Measurements from ENCODE around the gene LCE1A. TPM values are rescaled to one million over a fixed set of nuclear protein-coding genes. Genes with fewer than 3 reads are reported as not detected.

The LCE1A gene
- total and polyA plus RNA-seq, 2 of the 8 experiments (the other 6 are each of a cell fraction or from before 2014, with no cell fraction given): not detected

DNA sequence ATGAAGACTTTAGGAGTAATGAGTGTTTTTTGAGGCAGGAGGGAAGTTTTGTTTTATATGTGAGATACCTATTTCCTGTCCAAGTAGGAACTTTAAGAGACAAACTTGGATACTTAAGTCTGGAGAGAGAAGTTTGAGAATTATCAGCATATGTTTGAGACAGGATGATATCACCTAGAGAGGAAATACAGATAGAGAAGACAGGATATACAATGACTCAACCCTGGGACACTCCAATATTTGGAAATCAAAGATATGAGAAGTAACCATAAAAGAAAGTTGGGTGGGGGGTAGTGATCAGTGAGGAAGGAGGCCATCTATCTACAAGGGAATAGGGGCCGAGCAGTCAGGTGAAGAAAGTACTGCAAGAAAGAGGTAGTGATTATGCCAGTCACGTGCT is 39.0 kb downstream of the LCE1A start:
- Histone ChIP-seq H3K4me1 (replicated peaks in 1 of 4; ENCODE audit: control insufficient read depth in 3 of 4, insufficient read depth in 4 of 4, low read length in 3 of 4) (no peaks in the 10 kb centered on the region; a peak in 1 of 7 replicates), H2BK120ac (replicated peaks; ENCODE audit: low read depth, low read length) (no peak overlapping the region), H2BK15ac (ENCODE audit: low read length) (no peak overlapping the region), H3K36me3 (ENCODE audit: control insufficient read depth in 2 of 4, insufficient read depth in 4 of 4, low read length in 3 of 4) (no peaks in the 10 kb centered on the region), H3K79me1 (ENCODE audit: low read depth, low read length) (no peaks in the 10 kb centered on the region), H2BK20ac (ENCODE audit: low read length) (no peak overlapping the region), H2AK5ac (ENCODE audit: low read depth, low read length) (no peak overlapping the region), H4K5ac (ENCODE audit: insufficient read length, low read depth, low read length) (no peak overlapping the region), H2BK12ac (ENCODE audit: low read depth, low read length) (no peak overlapping the region), H3K27me3 (replicated peaks in 1 of 4; ENCODE audit: control insufficient read depth in 3 of 4, extremely low read depth in 1 of 4, insufficient read depth in 3 of 4, low read length in 3 of 4) (no peaks in the 10 kb centered on the region), H3K4me2 (ENCODE audit: insufficient read depth in 1 of 2, low read depth in 2 of 2, low read length in 2 of 2) (no peak overlapping the region), H4K8ac (ENCODE audit: extremely low read depth, insufficient read depth, low read length) (no peak overlapping the region), H3K9me3 (ENCODE audit: insufficient read depth in 2 of 2, low read depth in 1 of 2, low read length in 1 of 2) (peaks cover 22 to 34% of the 10 kb centered on the region in 2 experiments), H3K4me3 (ENCODE audit: extremely low read depth in 1 of 4, insufficient read depth in 2 of 4, low read depth in 3 of 4, low read length in 4 of 4) (no peak overlapping the region), H3K9ac (replicated peaks in 1 of 4; ENCODE audit: extremely low read depth in 1 of 4, low read depth in 3 of 4, low read length in 3 of 4) (no peak overlapping the region), H3K79me2 (ENCODE audit: control insufficient read depth in 1 of 2, insufficient read depth in 2 of 2, low read length in 2 of 2) (no peaks in the 10 kb centered on the region), H2BK5ac (ENCODE audit: low read depth, low read length) (no peak overlapping the region), H3K18ac (ENCODE audit: extremely low read depth, low read length) (no peak overlapping the region), H3K56ac (replicated peaks; ENCODE audit: insufficient read length, low read depth, low read length) (no peak overlapping the region), H3K23ac (ENCODE audit: insufficient read length) (no peak overlapping the region), H4K91ac (replicated peaks; ENCODE audit: insufficient read length, low read length) (no peak overlapping the region), H3K4ac (replicated peaks; ENCODE audit: insufficient read length, low read depth, low read length) (no peak overlapping the region), H3K27ac (ENCODE audit: low read depth, low read length) (no peak overlapping the region), H3K23me2 (ENCODE audit: low read depth, low read length) (no peaks in the 10 kb centered on the region), H2AFZ (ENCODE audit: low read length) (no peak overlapping the region), H3K14ac (ENCODE audit: insufficient read length) (no peak overlapping the region), H4K20me1 (replicated peaks in 1 of 2; ENCODE audit: control insufficient read depth in 1 of 2, insufficient read depth in 2 of 2, low read length in 2 of 2) (no peaks in the 10 kb centered on the region)
- FAIRE-seq (no peak), DNase-seq (ENCODE audit: low read depth in 1 of 2, low spot score in 2 of 2) (no peak)
- ChIA-PET CTCF (ENCODE audit: partially characterized antibody) (interaction anchor here (1.1 to 1.2 kb wide), 2 partner anchors 326 to 355 kb away, joined by 3 to 4 read pairs; no protein-coding TSS in a partner anchor), POLR2A (ENCODE audit: partially characterized antibody) (no interaction called here)
- TF ChIP-seq CEBPB (IDR thresholded peaks at IDR 0.05; ENCODE audit: low read depth, low read length): no peak
- WGBS, 2 experiments (ENCODE audit: extremely low coverage in 1 of 2, insufficient coverage in 1 of 2, insufficient read length in 1 of 2, insufficient replicate concordance in 2 of 2, low coverage in 1 of 2, low lambda C conversion rate in 2 of 2, missing lambda C conversion rate in 1 of 2): 83% methylated on average over 2 of the region's 2 CpGs; no CpG with 5 or more reads in 1 of the 2 experiments
